Measurements from ENCODE around the gene PLA2G2C.

Gene PLA2G2C

DNA sequence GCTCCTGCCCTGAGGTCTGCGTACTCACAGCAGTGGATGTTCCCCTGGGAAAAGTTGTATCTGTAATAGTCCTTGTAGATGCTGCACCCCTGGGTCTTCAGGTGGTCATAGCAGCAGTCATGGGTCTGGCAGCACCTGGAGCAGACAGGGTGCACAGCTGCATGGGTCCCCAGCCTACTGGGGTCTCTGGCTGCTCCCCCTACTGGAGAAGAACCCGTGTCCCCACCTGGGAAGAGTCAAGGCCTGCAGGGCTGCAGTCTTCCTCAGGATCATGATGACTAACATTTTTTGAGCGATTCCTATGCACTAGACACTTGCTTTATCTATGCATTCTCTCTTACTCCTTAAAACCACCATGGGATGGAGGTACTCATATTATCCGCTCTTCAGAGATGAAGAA lies 70.8 kb downstream of the PLA2G2C start:
- H3K27me3 ChIP-seq (ENCODE audit: insufficient read depth, poor library complexity, severe bottlenecking) = peaks cover 4% of the 10 kb centered on the region
- no peak for DNase-seq (ENCODE audit: low read depth in 1 of 2, low spot score in 1 of 2)
- no peak overlapping the region for H3K4me3 ChIP-seq (replicated peaks; ENCODE audit: insufficient read depth, low read length)
- no peak for TF ChIP-seq GABPA (IDR thresholded peaks at IDR 0.05; ENCODE audit: low read depth)
- no peak for TF ChIP-seq POLR2AphosphoS5 (IDR thresholded peaks at IDR 0.05; ENCODE audit: low read depth)
- TF ChIP-seq, protein P1, sequence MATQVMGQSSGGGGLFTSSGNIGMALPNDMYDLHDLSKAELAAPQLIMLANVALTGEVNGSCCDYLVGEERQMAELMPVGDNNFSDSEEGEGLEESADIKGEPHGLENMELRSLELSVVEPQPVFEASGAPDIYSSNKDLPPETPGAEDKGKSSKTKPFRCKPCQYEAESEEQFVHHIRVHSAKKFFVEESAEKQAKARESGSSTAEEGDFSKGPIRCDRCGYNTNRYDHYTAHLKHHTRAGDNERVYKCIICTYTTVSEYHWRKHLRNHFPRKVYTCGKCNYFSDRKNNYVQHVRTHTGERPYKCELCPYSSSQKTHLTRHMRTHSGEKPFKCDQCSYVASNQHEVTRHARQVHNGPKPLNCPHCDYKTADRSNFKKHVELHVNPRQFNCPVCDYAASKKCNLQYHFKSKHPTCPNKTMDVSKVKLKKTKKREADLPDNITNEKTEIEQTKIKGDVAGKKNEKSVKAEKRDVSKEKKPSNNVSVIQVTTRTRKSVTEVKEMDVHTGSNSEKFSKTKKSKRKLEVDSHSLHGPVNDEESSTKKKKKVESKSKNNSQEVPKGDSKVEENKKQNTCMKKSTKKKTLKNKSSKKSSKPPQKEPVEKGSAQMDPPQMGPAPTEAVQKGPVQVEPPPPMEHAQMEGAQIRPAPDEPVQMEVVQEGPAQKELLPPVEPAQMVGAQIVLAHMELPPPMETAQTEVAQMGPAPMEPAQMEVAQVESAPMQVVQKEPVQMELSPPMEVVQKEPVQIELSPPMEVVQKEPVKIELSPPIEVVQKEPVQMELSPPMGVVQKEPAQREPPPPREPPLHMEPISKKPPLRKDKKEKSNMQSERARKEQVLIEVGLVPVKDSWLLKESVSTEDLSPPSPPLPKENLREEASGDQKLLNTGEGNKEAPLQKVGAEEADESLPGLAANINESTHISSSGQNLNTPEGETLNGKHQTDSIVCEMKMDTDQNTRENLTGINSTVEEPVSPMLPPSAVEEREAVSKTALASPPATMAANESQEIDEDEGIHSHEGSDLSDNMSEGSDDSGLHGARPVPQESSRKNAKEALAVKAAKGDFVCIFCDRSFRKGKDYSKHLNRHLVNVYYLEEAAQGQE (IDR thresholded peaks at IDR 0.05; ENCODE audit: insufficient replicate concordance, low read depth) = no peak
- TF ChIP-seq SPI1 (IDR thresholded peaks at IDR 0.05; ENCODE audit: borderline replicate concordance, low read depth) = no peak
- TF ChIP-seq, protein P2, sequence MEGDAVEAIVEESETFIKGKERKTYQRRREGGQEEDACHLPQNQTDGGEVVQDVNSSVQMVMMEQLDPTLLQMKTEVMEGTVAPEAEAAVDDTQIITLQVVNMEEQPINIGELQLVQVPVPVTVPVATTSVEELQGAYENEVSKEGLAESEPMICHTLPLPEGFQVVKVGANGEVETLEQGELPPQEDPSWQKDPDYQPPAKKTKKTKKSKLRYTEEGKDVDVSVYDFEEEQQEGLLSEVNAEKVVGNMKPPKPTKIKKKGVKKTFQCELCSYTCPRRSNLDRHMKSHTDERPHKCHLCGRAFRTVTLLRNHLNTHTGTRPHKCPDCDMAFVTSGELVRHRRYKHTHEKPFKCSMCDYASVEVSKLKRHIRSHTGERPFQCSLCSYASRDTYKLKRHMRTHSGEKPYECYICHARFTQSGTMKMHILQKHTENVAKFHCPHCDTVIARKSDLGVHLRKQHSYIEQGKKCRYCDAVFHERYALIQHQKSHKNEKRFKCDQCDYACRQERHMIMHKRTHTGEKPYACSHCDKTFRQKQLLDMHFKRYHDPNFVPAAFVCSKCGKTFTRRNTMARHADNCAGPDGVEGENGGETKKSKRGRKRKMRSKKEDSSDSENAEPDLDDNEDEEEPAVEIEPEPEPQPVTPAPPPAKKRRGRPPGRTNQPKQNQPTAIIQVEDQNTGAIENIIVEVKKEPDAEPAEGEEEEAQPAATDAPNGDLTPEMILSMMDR (IDR thresholded peaks at IDR 0.05; ENCODE audit: insufficient read depth, low read length) = no peak
- H3K27ac ChIP-seq (replicated peaks) = no peak overlapping the region

DNA sequence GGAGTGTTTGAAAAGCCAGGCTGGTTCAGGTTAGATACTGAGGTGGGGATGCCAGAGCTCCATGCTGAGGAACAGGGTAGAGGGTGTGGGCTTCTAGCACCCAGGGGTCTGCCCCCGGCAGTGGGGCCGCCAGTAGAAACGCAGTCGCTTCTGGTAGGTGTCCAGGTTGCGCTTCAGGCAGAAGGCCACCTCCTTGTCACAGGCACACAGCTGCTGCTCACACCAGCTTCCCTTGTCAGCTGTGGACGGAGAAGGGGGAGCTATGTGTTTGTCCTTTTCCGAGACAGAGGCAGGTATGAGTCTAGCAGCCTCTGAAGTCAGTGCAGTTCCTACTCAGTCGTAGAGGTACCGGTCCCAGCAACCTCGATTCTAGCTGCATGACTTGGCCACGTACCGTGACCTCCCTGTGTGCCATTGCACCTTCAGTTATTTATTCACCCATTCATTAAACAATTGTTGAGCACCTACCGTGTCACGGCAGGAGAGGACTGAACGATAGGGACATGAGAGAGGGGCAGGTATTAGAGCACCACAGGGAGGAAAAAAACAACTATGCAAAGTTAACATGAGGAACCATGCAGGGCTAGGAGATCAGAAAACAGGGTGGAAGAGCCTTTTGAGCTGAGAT lies 72.2 kb downstream of the PLA2G2C start:
- H3K4me3 ChIP-seq (replicated peaks; ENCODE audit: insufficient read depth, low read length) = no peak overlapping the region
- H3K27ac ChIP-seq (replicated peaks) = no peak overlapping the region
- no peak for DNase-seq (ENCODE audit: low read depth in 1 of 2, low spot score in 1 of 2)
- TF ChIP-seq, protein P2 (IDR thresholded peaks at IDR 0.05; ENCODE audit: insufficient read depth, low read length) = no peak
- TF ChIP-seq, protein P1 (IDR thresholded peaks at IDR 0.05; ENCODE audit: insufficient replicate concordance, low read depth) = no peak
- TF ChIP-seq POLR2AphosphoS5 (IDR thresholded peaks at IDR 0.05; ENCODE audit: low read depth) (no peak), SPI1 (IDR thresholded peaks at IDR 0.05; ENCODE audit: borderline replicate concordance, low read depth) (no peak), GABPA (IDR thresholded peaks at IDR 0.05; ENCODE audit: low read depth) (no peak)
- peaks cover 4% of the 10 kb centered on the region for H3K27me3 ChIP-seq (ENCODE audit: insufficient read depth, poor library complexity, severe bottlenecking)
